ENCODE results near the gene LRBA.

The LRBA gene

DNA sequence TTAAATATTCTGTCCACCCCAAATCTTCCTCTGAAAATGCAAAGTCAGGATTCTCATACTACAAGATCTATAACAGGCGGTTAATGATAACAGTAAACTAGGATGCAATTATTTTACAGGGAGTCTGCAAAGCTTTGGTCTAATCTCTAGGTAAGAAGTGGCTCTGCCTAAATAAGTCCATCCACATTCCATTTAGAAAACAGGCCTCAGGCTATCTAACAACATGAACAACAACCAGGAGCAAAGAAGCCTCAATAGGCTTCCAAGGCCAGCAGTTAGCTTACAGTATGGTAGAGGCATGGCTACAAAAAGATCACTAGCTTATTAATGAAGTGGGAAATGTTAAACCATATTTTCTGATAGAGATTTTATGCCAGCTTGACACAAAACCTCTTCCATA, 426.8 kb downstream of the LRBA start:
- H3K9ac ChIP-seq (ENCODE audit: low read length) = no peak overlapping the region
- no peak overlapping the region for H3K27ac ChIP-seq (ENCODE audit: low read depth, low read length, poor library complexity, severe bottlenecking)
- no peaks in the 10 kb centered on the region for H3K9me3 ChIP-seq (ENCODE audit: low read length)
- no peaks in the 10 kb centered on the region for H3K79me2 ChIP-seq (ENCODE audit: insufficient read depth, low read length)
- H2AFZ ChIP-seq (ENCODE audit: low read length) = no peak overlapping the region
- no peak overlapping the region for H3K4me3 ChIP-seq (ENCODE audit: low read depth, low read length, poor library complexity, severe bottlenecking)
- H3K36me3 ChIP-seq (ENCODE audit: insufficient read depth, low read length) = peaks cover 8% of the 10 kb centered on the region
- H3K27me3 ChIP-seq (ENCODE audit: insufficient read depth, low read length) = no peaks in the 10 kb centered on the region
- H3K4me1 ChIP-seq (ENCODE audit: insufficient read depth, low read length, severe bottlenecking) = no peaks in the 10 kb centered on the region
- H3K9me2 ChIP-seq (ENCODE audit: low read depth, low read length) = no peaks in the 10 kb centered on the region
- TF ChIP-seq, protein P1, sequence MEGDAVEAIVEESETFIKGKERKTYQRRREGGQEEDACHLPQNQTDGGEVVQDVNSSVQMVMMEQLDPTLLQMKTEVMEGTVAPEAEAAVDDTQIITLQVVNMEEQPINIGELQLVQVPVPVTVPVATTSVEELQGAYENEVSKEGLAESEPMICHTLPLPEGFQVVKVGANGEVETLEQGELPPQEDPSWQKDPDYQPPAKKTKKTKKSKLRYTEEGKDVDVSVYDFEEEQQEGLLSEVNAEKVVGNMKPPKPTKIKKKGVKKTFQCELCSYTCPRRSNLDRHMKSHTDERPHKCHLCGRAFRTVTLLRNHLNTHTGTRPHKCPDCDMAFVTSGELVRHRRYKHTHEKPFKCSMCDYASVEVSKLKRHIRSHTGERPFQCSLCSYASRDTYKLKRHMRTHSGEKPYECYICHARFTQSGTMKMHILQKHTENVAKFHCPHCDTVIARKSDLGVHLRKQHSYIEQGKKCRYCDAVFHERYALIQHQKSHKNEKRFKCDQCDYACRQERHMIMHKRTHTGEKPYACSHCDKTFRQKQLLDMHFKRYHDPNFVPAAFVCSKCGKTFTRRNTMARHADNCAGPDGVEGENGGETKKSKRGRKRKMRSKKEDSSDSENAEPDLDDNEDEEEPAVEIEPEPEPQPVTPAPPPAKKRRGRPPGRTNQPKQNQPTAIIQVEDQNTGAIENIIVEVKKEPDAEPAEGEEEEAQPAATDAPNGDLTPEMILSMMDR (IDR thresholded peaks at IDR 0.05; ENCODE audit: low read length) = no peak
- TF ChIP-seq EZH2 (IDR thresholded peaks at IDR 0.05; ENCODE audit: borderline replicate concordance, low read length) = no peak
- H3K4me2 ChIP-seq (ENCODE audit: low read length) = no peak overlapping the region
- no peaks in the 10 kb centered on the region for H3F3A ChIP-seq (ENCODE audit: insufficient read depth, low read length)
- no peaks in the 10 kb centered on the region for H4K20me1 ChIP-seq (ENCODE audit: insufficient read depth, low read length)

DNA sequence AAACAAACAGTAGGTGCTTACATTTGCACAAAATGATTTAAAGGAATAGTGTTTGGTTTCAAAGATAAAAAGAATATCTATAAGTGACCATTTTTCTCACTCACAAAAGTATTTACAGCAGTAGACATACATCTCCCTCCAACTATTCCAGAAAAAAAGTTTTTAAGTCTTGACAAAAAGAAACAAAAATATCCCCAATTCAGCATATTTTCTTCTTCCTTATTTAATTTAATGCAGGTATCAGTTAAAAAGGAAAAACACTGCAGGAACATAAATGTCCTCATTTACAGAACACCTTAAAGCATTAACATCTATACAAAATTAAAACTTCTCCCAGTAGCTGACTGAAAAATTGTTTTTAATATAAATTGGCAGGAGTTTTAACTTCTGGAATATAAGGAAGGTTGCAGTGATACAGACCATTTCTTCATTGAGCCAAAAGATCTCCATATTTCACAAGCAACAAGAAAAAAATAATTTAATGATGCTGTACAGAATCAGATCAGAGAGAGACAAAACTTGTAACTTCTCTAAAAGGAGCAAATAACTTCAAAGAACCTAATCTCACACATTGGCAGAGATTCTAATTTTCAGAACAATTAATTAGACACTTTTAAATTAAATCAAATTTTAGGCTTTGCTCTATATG, 428.8 kb downstream of the LRBA start:
- Histone ChIP-seq H3K9ac (ENCODE audit: low read length) (no peak overlapping the region), H3K4me1 (ENCODE audit: insufficient read depth, low read length, severe bottlenecking) (no peaks in the 10 kb centered on the region), H2AFZ (ENCODE audit: low read length) (no peak overlapping the region), H3F3A (ENCODE audit: insufficient read depth, low read length) (no peaks in the 10 kb centered on the region), H3K27me3 (ENCODE audit: insufficient read depth, low read length) (no peaks in the 10 kb centered on the region), H3K36me3 (ENCODE audit: insufficient read depth, low read length) (peaks cover 15% of the 10 kb centered on the region), H3K9me3 (ENCODE audit: low read length) (no peaks in the 10 kb centered on the region), H3K4me2 (ENCODE audit: low read length) (no peak overlapping the region), H3K79me2 (ENCODE audit: insufficient read depth, low read length) (no peaks in the 10 kb centered on the region), H4K20me1 (ENCODE audit: insufficient read depth, low read length) (no peaks in the 10 kb centered on the region), H3K9me2 (ENCODE audit: low read depth, low read length) (no peaks in the 10 kb centered on the region), H3K4me3 (ENCODE audit: low read depth, low read length, poor library complexity, severe bottlenecking) (no peak overlapping the region), H3K27ac (ENCODE audit: low read depth, low read length, poor library complexity, severe bottlenecking) (no peak overlapping the region)
- no peak for TF ChIP-seq EZH2 (IDR thresholded peaks at IDR 0.05; ENCODE audit: borderline replicate concordance, low read length)
- TF ChIP-seq, protein P1 (IDR thresholded peaks at IDR 0.05; ENCODE audit: low read length) = no peak

DNA sequence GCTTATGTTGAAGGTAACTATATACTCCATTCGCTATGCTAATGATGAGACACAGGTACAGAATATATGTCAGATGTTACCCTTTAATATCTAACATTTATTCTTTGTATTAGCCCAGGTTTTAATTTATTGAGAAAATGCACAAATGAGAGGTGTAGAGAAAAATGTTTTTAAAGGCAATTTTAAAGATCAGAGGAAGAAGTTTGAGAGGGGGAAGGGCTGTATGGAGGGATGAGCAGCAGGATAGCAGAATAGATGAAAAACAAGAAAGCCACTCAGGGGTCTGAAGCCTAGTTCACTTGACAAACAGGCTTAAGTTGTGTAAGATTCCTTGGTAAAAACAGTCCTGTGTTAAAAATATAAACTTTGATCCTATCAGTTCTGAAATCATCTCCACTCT, 429.5 kb downstream of the LRBA start:
- Histone ChIP-seq H3K36me3 (ENCODE audit: insufficient read depth, low read length) (peaks cover 15% of the 10 kb centered on the region), H3K79me2 (ENCODE audit: insufficient read depth, low read length) (no peaks in the 10 kb centered on the region), H3K4me3 (ENCODE audit: low read depth, low read length, poor library complexity, severe bottlenecking) (no peak overlapping the region), H3K9ac (ENCODE audit: low read length) (no peak overlapping the region), H3K4me2 (ENCODE audit: low read length) (no peak overlapping the region), H3K9me2 (ENCODE audit: low read depth, low read length) (no peaks in the 10 kb centered on the region), H3K4me1 (ENCODE audit: insufficient read depth, low read length, severe bottlenecking) (no peaks in the 10 kb centered on the region), H3K9me3 (ENCODE audit: low read length) (no peaks in the 10 kb centered on the region), H4K20me1 (ENCODE audit: insufficient read depth, low read length) (no peaks in the 10 kb centered on the region), H3K27ac (ENCODE audit: low read depth, low read length, poor library complexity, severe bottlenecking) (no peak overlapping the region), H3F3A (ENCODE audit: insufficient read depth, low read length) (no peaks in the 10 kb centered on the region), H3K27me3 (ENCODE audit: insufficient read depth, low read length) (no peaks in the 10 kb centered on the region), H2AFZ (ENCODE audit: low read length) (no peak overlapping the region)
- TF ChIP-seq EZH2 (IDR thresholded peaks at IDR 0.05; ENCODE audit: borderline replicate concordance, low read length) = no peak
- TF ChIP-seq, protein P1 (IDR thresholded peaks at IDR 0.05; ENCODE audit: low read length) = no peak

Measured in OCI-LY1 (cell line).